ENCODE results near the gene TMEFF2. TPM values are rescaled to one million over a fixed set of nuclear protein-coding genes. Genes with fewer than 3 reads are reported as not detected.

Gene TMEFF2
- total and polyA plus RNA-seq, 10 of the 15 experiments (the other 5 are each of a cell fraction or from before 2014, with no cell fraction given): not detected

DNA sequence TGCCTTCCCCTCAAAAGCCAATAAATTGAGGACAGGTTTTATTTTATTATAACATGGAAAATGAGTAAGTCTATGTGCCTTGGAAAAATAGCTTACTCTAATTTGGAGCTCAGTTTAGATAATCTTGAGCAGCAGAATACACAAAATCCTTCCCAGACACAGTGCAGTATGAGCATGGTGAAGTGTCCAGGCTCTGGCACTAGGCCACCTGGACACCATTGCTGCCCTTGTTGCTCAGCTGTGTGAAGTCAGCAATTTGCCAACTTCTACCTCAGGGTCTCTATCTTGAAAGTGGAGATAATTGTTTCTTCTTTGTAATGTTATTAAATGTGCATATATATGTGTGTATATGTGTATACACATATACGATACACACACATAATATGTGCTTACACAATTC, 242.9 kb downstream of the TMEFF2 start:
- Histone ChIP-seq H3K4me3 (no peak overlapping the region), H3K9ac (ENCODE audit: control insufficient read depth, insufficient read depth, low read length) (no peak overlapping the region), H3K4me2 (ENCODE audit: control insufficient read depth, insufficient read depth) (no peak overlapping the region), H4K20me1 (ENCODE audit: control insufficient read depth, insufficient read depth) (no peaks in the 10 kb centered on the region), H3K36me3 (ENCODE audit: control insufficient read depth in 2 of 2, insufficient read depth in 2 of 2, low read length in 1 of 2) (no peaks in the 10 kb centered on the region), H3K9me3 (replicated peaks; ENCODE audit: control insufficient read depth, insufficient read depth, low read length) (no peaks in the 10 kb centered on the region), H3K27ac (ENCODE audit: control insufficient read depth, insufficient read depth) (no peak overlapping the region), H3K79me2 (ENCODE audit: control insufficient read depth, insufficient read depth, low read length) (no peaks in the 10 kb centered on the region), H3K27me3 (replicated peaks in 1 of 2; ENCODE audit: control insufficient read depth in 2 of 2, insufficient read depth in 2 of 2, low read length in 1 of 2) (no peaks in the 10 kb centered on the region), H2AFZ (ENCODE audit: control insufficient read depth, low read depth, low read length) (no peak overlapping the region), H3K4me1 (ENCODE audit: control insufficient read depth, insufficient read depth, low read length) (no peaks in the 10 kb centered on the region)
- ChIA-PET CTCF (interaction anchor here (0.9 to 1.7 kb wide), 3 partner anchors 17 to 210 kb away, joined by 3 to 8 read pairs (median 5); no protein-coding TSS in a partner anchor), POLR2A (interaction anchor here (1.0 kb wide), 1 partner anchor 21 kb away, joined by 3 read pairs; no protein-coding TSS in a partner anchor), SMC1A (ENCODE audit: uncharacterized antibody, unreplicated experiment) (interaction anchor here (0.6 to 1.3 kb wide), 4 partner anchors 9 to 195 kb away, joined by 3 to 6 read pairs (median 3); no protein-coding TSS in a partner anchor), RAD21 (ENCODE audit: unreplicated experiment) (no interaction called here)
- no peak for ATAC-seq
- 100% methylated on average over 1 of the region's 1 CpG for WGBS (ENCODE audit: insufficient coverage, insufficient replicate concordance, low lambda C conversion rate, missing lambda C conversion rate)
- no peak for FAIRE-seq
- no TSS peak for BruUV-seq (replicated peaks)
- in situ Hi-C loops (cut with MboI): no loop called here
- TF ChIP-seq YY1 (IDR thresholded peaks at IDR 0.05; ENCODE audit: low read depth, low read length) (no peak), POU2F2 (IDR thresholded peaks at IDR 0.05; ENCODE audit: borderline replicate concordance, low read depth, low read length) (no peak), NBN (IDR thresholded peaks at IDR 0.05) (no peak), EP300 (IDR thresholded peaks at IDR 0.05; ENCODE audit: borderline replicate concordance in 1 of 2, control insufficient read depth in 1 of 2, low read depth in 2 of 2, low read length in 2 of 2) (no peak), SIN3A (IDR thresholded peaks at IDR 0.05; ENCODE audit: low read depth, low read length) (no peak), SMC3 (IDR thresholded peaks at IDR 0.05; ENCODE audit: borderline replicate concordance, low read length) (no peak), MYC (IDR thresholded peaks at IDR 0.05; ENCODE audit: insufficient read depth, insufficient read length, insufficient replicate concordance, low read length, severe bottlenecking) (no peak), ESRRA (IDR thresholded peaks at IDR 0.05; ENCODE audit: low read length) (no peak), TARDBP (IDR thresholded peaks at IDR 0.05; ENCODE audit: borderline replicate concordance) (no peak)
- TF ChIP-seq, protein P1, sequence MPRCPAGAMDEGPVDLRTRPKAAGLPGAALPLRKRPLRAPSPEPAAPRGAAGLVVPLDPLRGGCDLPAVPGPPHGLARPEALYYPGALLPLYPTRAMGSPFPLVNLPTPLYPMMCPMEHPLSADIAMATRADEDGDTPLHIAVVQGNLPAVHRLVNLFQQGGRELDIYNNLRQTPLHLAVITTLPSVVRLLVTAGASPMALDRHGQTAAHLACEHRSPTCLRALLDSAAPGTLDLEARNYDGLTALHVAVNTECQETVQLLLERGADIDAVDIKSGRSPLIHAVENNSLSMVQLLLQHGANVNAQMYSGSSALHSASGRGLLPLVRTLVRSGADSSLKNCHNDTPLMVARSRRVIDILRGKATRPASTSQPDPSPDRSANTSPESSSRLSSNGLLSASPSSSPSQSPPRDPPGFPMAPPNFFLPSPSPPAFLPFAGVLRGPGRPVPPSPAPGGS (IDR thresholded peaks at IDR 0.05; ENCODE audit: borderline replicate concordance, insufficient read depth, low read depth, low read length, poor library complexity, severe bottlenecking): no peak
- TF ChIP-seq, protein P2, sequence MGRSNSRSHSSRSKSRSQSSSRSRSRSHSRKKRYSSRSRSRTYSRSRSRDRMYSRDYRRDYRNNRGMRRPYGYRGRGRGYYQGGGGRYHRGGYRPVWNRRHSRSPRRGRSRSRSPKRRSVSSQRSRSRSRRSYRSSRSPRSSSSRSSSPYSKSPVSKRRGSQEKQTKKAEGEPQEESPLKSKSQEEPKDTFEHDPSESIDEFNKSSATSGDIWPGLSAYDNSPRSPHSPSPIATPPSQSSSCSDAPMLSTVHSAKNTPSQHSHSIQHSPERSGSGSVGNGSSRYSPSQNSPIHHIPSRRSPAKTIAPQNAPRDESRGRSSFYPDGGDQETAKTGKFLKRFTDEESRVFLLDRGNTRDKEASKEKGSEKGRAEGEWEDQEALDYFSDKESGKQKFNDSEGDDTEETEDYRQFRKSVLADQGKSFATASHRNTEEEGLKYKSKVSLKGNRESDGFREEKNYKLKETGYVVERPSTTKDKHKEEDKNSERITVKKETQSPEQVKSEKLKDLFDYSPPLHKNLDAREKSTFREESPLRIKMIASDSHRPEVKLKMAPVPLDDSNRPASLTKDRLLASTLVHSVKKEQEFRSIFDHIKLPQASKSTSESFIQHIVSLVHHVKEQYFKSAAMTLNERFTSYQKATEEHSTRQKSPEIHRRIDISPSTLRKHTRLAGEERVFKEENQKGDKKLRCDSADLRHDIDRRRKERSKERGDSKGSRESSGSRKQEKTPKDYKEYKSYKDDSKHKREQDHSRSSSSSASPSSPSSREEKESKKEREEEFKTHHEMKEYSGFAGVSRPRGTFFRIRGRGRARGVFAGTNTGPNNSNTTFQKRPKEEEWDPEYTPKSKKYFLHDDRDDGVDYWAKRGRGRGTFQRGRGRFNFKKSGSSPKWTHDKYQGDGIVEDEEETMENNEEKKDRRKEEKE (IDR thresholded peaks at IDR 0.05): no peak
- DNase-seq (ENCODE audit: low read depth, low spot score): no peak
- intact Hi-C loops (cut with micrococcal nuclease; ENCODE audit: unreplicated experiment): no loop called here
